Superior temporal gyrus (tissue), 1 donor: ENCODE data around the gene OGDH.

Experiments
- DNase-seq: peaks from one replicate; pipeline ENCODE4 v3.0.0-alpha.2; 2016; ENCODE audit errors: extremely low spot score

OGDH gene

GRCh38 chr7:44738051-44738723, 131.8 kb downstream of the OGDH start:
- DNase-seq = no peak

DNA sequence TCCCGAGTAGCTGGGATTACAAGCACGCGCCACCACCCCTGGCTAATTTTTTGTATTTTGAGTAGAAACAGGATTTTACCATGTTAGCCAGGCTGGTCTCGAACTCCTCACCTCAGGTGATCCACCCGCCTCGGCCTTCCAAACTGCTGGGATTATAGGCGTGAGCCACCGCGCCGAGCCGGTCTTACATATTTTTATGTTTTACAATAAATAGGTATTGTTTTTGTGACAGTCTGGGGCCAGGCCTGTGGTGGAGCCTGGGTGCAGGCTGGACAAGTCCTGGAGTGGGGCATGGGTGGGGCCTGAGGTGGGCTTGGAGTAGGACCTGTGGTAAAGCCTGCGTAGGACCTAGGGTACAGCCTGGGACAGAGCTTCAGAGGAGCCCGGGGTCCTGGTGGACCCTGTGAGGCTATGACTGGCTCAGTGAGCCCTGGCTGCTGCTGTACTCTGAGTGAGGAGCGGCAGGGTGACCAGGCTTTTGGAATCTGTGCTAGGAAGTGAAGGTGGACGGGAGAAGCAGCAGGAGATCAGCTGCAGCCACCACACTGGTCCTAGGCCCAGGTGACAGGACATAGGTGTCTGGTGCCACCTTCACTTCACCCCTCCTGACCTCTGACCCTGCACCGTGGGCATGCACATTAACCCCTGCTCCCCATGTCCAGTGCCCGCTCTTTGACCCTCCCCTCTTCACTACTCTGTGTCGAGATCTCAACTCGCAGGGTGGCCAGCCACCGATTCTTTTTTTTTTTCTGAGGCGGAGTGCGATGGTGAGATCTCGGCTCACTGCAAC, 132.6 kb downstream of the OGDH start:
- no peak for DNase-seq

DNA sequence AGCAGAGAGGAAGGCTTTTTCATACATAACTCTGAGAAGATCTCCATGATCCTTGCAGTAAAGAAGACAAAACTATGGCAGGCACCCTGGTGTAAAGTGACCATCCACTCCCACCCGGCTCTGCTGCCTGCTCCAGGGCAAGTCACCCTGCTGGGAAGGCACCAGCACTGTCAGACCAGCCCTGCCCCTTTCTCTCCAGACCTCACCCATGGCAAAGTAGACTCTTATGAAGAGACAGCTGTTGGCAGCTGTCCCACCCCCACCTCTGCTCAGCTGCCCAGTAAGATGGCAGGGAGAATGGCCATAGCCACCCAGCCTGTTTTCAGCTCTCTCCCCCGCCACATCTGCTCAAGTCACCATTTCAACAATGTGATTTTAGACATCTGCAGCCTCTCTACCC, 133.6 kb downstream of the OGDH start:
- no peak for DNase-seq

GRCh38 chr7:44743750-44744149, 137.3 kb downstream of the OGDH start:
- no peak for DNase-seq

DNA sequence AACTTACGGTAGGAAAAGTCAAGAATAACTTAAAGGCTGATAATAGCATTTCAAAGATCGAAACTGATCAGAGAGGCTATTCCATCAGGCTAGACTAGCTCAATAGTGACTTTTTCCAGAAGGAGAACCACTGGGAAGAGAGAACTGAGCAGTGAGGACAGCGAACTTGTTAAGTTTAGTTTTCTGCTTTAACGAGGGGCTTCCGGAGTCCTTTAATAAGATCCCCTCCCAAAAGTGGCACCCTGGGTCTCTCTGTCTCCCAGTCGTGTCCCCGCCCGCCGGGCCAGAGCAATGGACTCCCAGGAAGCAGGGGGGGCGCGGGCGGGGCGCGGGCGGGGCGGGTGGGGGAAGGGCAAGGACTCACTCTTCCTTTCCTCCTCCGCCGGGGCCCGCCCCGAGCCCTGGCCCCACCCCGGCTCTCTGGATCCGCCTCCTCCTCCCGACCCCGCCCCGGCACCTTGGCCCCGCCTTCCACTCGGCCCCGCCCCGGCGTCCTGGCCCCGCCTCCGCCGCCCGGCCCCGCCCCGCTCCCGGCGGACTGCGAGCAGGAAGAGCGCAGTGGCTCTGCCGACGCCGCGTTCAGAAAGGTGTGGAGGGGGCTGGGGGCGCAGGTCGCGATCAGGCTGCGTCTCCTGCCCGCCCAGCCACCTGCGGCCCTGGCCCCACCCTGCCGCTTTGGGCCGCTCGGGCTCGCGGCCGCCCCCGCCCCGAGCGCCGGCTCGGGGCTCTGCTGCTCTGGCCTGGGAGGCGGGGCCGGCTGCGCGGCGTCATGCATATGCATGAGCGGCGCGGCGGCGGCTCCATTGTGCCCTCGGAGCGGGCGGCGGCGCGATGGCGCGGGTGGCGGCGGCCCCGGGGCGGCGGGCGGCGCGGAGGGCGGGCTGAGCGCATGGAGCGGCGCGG, 141.9 kb downstream of the OGDH start, which contains the start of gene ZMIZ2:
Gene ZMIZ2 (plus strand): TSS at position 803 of the 903 bp plus-strand sequence. CDS start 7,403 bp downstream, outside the sequence.
- DNase-seq = peak; percentile 82

GRCh38 chr7:44748948-44749731, 142.7 kb downstream of the OGDH start:
- DNase-seq = no peak

DNA sequence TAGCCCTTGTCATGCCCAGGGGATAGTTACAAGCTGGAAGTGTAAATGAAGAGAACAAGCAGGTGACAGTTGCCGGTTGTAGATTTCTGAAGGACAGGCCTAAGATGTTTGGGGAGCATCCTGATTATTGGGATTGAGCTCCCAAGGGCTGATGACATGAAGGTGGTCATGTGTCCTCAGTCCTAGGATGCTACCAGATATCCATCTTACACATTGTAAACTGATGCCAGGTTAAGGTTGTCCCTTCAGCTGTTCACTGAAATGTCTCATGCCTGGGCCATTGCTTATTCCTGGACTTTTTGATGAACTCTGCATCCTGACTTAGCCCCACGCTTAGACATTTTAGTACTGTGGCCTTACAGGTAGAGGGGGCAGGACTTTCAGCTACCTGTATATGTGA, 143.6 kb downstream of the OGDH start:
- DNase-seq = no peak

DNA sequence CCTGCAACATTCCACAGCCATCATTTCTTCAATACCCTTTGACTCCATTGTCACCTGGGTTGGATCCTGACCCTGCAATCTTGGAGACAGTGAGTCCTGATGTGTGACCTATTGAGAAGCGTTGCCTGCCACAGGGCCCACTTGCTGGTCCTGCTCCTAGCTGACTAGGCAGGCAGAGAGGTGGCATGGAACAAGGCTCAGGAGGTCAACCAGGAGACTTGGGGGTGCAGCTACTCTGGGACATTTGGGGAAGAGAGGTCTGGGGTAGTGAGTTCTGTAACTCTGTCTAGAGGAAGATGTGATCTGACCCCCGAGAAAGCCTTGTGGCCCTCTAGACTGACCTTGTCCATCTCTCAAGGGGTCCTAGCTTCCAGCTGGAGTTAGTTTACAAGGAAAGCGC, 144.0 kb downstream of the OGDH start:
- no peak for DNase-seq

- no peak for DNase-seq
Measured at GRCh38 chr7:44750921-44751571, 144.6 kb downstream of the OGDH start.

DNA sequence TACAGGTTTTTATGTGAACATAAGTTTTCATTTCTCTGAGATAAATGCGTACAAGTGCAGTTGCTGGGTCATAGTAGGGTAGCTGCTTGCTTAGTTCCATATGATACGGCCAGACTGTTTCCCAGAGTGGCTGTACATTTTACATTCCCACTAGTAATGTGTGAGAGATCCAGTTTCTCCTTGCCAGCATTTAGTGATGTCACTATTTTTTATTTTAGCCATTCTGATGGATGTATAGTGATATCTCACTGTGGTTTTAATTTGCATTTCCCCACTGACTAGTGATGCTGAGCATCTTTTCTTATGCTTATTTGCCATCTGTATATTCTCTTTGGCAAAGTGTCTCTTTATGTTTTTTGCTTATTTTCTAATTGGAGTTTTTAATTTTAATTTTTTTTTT, 146.4 kb downstream of the OGDH start:
- no peak for DNase-seq

DNA sequence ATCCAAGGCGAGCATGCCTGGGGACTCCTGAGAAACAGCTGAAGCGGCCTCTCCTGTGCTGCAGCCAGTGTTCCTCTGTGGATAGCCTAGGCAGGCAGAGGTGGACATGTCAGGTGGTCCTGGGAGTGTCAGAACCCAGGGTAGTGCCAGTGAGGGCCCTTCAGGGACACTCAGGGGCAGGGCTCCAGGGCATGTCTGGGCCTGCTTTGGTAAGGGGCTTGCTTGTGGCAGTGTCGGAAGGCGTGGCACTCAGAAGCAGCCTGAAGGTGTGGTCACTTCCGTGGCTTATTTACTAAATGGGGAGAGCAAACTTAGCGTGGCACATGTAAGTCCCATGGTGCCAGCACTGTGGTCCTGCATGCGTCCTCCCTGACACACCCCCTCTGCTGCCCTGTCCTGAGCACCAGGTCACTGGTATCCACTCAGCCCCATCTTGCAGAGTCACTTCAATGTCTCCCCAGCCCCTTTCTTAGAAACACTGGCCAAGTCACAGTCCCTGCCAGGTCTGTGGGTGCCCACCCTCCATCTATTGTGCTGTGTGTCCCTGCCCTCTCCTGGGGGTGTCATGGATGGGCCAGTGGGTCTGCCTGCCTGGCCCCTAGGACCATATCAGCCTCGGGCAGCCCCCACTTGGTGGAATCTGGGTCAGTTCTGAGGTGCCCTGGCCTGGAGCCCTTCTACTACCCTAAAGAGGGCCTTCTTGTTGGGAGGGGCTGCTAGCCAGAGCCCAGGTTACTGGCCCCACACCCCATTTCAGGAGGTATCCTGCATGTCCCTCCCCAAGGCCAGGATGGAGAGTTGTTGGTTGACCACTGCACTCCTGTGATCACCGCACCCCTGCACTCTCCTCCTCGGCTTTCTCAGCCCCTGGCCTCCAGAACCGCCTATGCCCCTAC, 148.6 kb downstream of the OGDH start:
- DNase-seq = no peak

GRCh38 chr7:44755698-44756627, 149.5 kb downstream of the OGDH start:
- DNase-seq = no peak

- no peak for DNase-seq
Measured at GRCh38 chr7:44756904-44757303, 150.5 kb downstream of the OGDH start.

GRCh38 chr7:44757311-44757710, 150.9 kb downstream of the OGDH start:
- peak; percentile 39 for DNase-seq

DNA sequence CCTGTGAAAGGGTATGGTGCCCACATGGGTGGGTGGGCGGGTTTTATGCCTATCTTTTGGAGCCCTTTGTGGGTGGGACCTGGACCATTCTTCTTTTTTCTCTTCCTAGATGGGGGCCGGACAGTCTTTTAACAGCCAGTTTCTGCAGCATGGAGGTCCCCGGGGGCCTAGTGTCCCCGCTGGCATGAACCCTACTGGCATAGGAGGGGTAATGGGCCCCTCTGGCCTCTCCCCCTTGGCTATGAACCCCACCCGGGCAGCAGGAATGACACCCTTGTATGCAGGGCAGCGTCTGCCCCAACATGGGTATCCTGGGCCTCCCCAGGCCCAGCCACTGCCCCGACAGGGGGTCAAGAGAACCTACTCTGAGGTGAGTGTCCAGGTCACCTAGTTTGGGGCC, 151.3 kb downstream of the OGDH start:
- DNase-seq = no peak
